GM23248 (cell line): ENCODE data around the gene FAM210B. TPM values are rescaled to one million over a fixed set of nuclear protein-coding genes. Genes with fewer than 3 reads are reported as not detected.
"Not testable (repeated sequence)": the region's sequence is repeated elsewhere in the genome, so short reads cannot be mapped to it uniquely, and the experiment has no call there.

Experiments used
- DNase-seq: peaks from one replicate; pipeline ENCODE4 v3.0.0-alpha.2; 2015
- H2AFZ ChIP-seq: fragments of 200-600 bp; sonication (generic); 2 replicates; pipeline ENCODE4 v1.6.1; 2016; ENCODE audit warnings: antibody characterized with exemption
- H3F3A ChIP-seq: fragments of 200-600 bp; sonication (generic); 2 replicates; pipeline ENCODE4 v1.6.1; 2016; ENCODE audit warnings: mild to moderate bottlenecking, antibody characterized with exemption, mixed run types; ENCODE audit not compliant: insufficient read depth
- H3K27ac ChIP-seq: fragments of 200-600 bp; sonication (generic); 2 replicates; pipeline ENCODE4 v1.5.1; 2016; ENCODE audit warnings: mild to moderate bottlenecking
- H3K27me3 ChIP-seq: fragments of 200-600 bp; sonication (generic); replicated peaks from 2 replicates; pipeline ENCODE4 v1.6.1; 2016; ENCODE audit warnings: mild to moderate bottlenecking; ENCODE audit not compliant: insufficient read depth
- H3K36me3 ChIP-seq: fragments of 200-600 bp; sonication (generic); 2 replicates; pipeline ENCODE4 v1.6.1; 2016; ENCODE audit warnings: low read depth, mild to moderate bottlenecking
- H3K4me1 ChIP-seq: fragments of 200-600 bp; sonication (generic); 2 replicates; pipeline ENCODE4 v1.6.1; 2016; ENCODE audit warnings: mild to moderate bottlenecking; ENCODE audit not compliant: insufficient read depth
- H3K4me2 ChIP-seq: fragments of 200-600 bp; sonication (generic); one replicate; pipeline ENCODE4 v1.6.1; 2016; ENCODE audit warnings: mild to moderate bottlenecking; ENCODE audit not compliant: unreplicated experiment
- H3K4me3 ChIP-seq: fragments of 200-600 bp; sonication (generic); 2 replicates; pipeline ENCODE4 v1.5.1; 2016; ENCODE audit warnings: mild to moderate bottlenecking
- H3K79me2 ChIP-seq: fragments of 200-600 bp; sonication (generic); 2 replicates; pipeline ENCODE4 v1.6.1; 2016; ENCODE audit warnings: mild to moderate bottlenecking; ENCODE audit not compliant: insufficient read depth
- H3K9ac ChIP-seq: fragments of 200-600 bp; sonication (generic); 2 replicates; pipeline ENCODE4 v1.6.1; 2016; ENCODE audit warnings: mild to moderate bottlenecking
- H3K9me2 ChIP-seq: fragments of 200-600 bp; sonication (generic); 2 replicates; pipeline ENCODE4 v1.6.1; 2016; ENCODE audit warnings: mixed run types, mild to moderate bottlenecking, moderate library complexity; ENCODE audit not compliant: insufficient read depth
- H3K9me3 ChIP-seq: fragments of 200-600 bp; sonication (generic); one replicate; pipeline ENCODE4 v1.6.1; 2017; ENCODE audit warnings: low read depth
- H4K20me1 ChIP-seq: fragments of 200-600 bp; sonication (generic); 2 replicates; pipeline ENCODE4 v1.6.0; 2016; ENCODE audit not compliant: insufficient read depth
- EZH2 ChIP-seq: fragments of 200-600 bp; sonication (generic); IDR thresholded peaks from 2 replicates; pipeline ENCODE4 v1.6.1; 2018; ENCODE audit warnings: antibody characterized with exemption, mild to moderate bottlenecking; ENCODE audit not compliant: insufficient read depth, poor library complexity, severe bottlenecking
- EZH2phosphoT487 ChIP-seq: fragments of 200-600 bp; sonication (generic); IDR thresholded peaks from 2 replicates; pipeline ENCODE4 v1.6.1; 2018; ENCODE audit warnings: antibody characterized with exemption, moderate library complexity, mild to moderate bottlenecking, low read depth; ENCODE audit not compliant: insufficient read depth
- WGBS, 2 experiments: methylation state at CpG; one replicate each; pipeline ENCODE4 v1.1.6; 2015 to 2017; ENCODE audit warnings: low lambda C conversion rate in 2 of 2, low coverage in 1 of 2; ENCODE audit errors: missing lambda C conversion rate in 2 of 2; 5-methylcytosine and 5-hydroxymethylcytosine counted together
- in situ Hi-C: fragments of 300-500 bp; cut with MboI; formaldehyde crosslinking; loops from 2 replicates; pipeline ENCODE4 v1.15.0; 2020
- polyA plus RNA-seq: library from polyadenylated mRNA; unstranded; fragments of >200 nt; fragmentation: Nextera tagmentation; extraction: Ambion mirVana; gene quantifications from 2 replicates; pipeline ENCODE4 v1.2.1, GENCODE V29; 2016
- total RNA-seq: library from RNA; depleted of rRNA; stranded (reverse); fragments of >200 nt; shearing (Covaris generic); gene quantifications from 2 replicates; pipeline ENCODE4 v1.2.3, GENCODE V29; 2014

The FAM210B gene
- total and polyA plus RNA-seq, 2 experiments from 2014 or later, result 91.0 to 95.7 TPM

DNA sequence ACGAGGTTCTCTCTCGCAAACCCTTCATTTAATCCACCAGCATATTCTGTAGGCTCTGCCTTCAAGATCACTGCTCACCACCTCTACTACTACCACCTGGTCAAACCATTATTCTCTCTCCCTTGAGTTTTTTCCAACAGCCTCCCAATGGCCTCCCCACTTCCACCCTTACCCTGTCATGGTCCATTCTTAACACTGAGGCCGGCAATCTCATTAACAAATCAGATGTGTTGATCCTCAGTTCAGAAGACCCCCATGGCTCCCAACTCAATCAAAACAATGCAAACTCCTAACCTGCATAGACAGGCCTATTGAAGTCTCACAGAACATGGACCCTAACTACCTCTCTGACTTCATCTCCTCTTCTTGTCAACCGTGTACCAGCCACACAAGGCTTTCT lies 31.0 kb downstream of the FAM210B start:
- Histone ChIP-seq H3K4me1 (peaks cover 24% of the 10 kb centered on the region), H3K9ac (no peak overlapping the region; the same call in 1 of the 2 replicates), H3K27ac (no peak overlapping the region), H3K9me3 (no peaks in the 10 kb centered on the region), H3K36me3 (peaks cover 21% of the 10 kb centered on the region), H2AFZ (no peak overlapping the region), H3K4me3 (peak overlapping the region; percentile 96; the same call in 1 of the 2 replicates), H3F3A (peaks cover 31% of the 10 kb centered on the region; the same call in 1 of the 2 replicates), H3K4me2 (peak overlapping the region; percentile 11), H3K27me3 (no peaks in the 10 kb centered on the region), H3K9me2 (no peaks in the 10 kb centered on the region), H3K79me2 (peaks cover 92% of the 10 kb centered on the region), H4K20me1 (no peaks in the 10 kb centered on the region)
- WGBS, 2 experiments, result 87 to 89% methylated on average over 4 of the region's 4 CpGs
- TF ChIP-seq EZH2 (no peak), EZH2phosphoT487 (no peak)
- in situ Hi-C loops, result loop anchor here (10.0 kb wide), 1 partner anchor 85 kb away; no protein-coding TSS in a partner anchor
- DNase-seq, result no peak

DNA sequence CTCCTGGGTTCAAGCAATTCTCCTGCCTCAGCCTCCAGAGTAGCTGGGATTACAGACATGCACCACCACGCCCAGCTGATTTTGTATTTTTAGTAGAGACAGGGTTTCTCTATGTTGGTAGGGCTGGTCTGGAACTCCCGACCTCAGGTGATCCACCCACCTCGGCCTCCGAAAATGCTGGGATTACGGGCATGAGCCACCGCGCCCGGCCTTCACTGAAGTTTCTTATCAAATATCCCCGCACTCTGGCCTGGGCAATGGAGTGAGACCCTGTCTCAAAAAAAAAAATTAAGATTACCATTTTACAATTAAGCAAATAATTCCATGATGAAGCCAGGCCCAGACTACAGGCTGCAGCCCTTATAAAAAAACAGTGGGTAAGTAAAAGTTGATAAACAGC lies 31.6 kb downstream of the FAM210B start:
- DNase-seq, H4K20me1 ChIP-seq, H3K9me3 ChIP-seq, H3K9me2 ChIP-seq, H3K27ac ChIP-seq, H3K27me3 ChIP-seq: not testable (repeated sequence)
- WGBS, 2 experiments, result 88 to 89% methylated on average over 9 of the region's 9 CpGs
- H3K4me1 ChIP-seq, result peaks cover 24% of the 10 kb centered on the region
- H3F3A ChIP-seq, result peaks cover 33% of the 10 kb centered on the region; the same call in 1 of the 2 replicates
- peak overlapping the region; percentile 96 for H3K9ac ChIP-seq
- H3K4me3 ChIP-seq, result peak overlapping the region; percentile 96
- H3K36me3 ChIP-seq, result peaks cover 23% of the 10 kb centered on the region
- H2AFZ ChIP-seq, result 0 out of 2 replicates have a peak overlapping the region, but pooled peaks have one; percentile 80
- H3K79me2 ChIP-seq, result peaks cover 92% of the 10 kb centered on the region
- H3K4me2 ChIP-seq, result peak overlapping the region; percentile 92
- in situ Hi-C loops, result loop anchor here (10.0 kb wide), 1 partner anchor 84 kb away; no protein-coding TSS in a partner anchor

DNA sequence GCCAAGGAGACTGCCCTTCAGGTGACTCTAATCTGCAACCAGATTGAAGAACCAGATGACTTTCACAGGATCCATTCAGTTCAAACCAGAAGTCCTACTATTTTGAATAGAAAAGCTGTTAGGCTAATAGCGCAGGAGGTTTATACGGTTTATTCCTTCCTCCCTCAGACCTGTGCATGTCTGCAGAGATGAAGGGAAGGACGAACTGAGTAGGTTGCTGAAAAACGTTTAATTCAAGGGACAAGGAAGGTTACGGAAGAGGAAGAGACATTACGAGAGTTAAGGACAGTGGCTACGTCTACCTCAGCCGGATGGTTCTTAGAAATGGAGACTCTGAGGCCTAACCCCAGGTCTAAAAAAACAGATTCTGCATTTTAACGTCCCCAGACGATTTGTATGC lies 32.3 kb downstream of the FAM210B start:
- peaks cover 33% of the 10 kb centered on the region; the same call in 1 of the 2 replicates for H3F3A ChIP-seq
- no peaks in the 10 kb centered on the region for H3K9me3 ChIP-seq
- no peaks in the 10 kb centered on the region for H3K27me3 ChIP-seq
- H3K9me2 ChIP-seq, result no peaks in the 10 kb centered on the region
- peak; percentile 17 for DNase-seq
- peak overlapping the region; percentile 96 for H3K9ac ChIP-seq
- TF ChIP-seq EZH2phosphoT487, result no peak
- no peak for TF ChIP-seq EZH2
- peak overlapping the region; percentile 92 for H3K4me2 ChIP-seq
- H3K4me1 ChIP-seq, result peaks cover 24% of the 10 kb centered on the region
- in situ Hi-C loops, result loop anchor here (10.0 kb wide), 1 partner anchor 84 kb away; no protein-coding TSS in a partner anchor
- H2AFZ ChIP-seq, result peak overlapping the region; percentile 80
- peaks cover 92% of the 10 kb centered on the region for H3K79me2 ChIP-seq
- 25% methylated on average over 10 of the region's 10 CpGs for WGBS, 2 experiments
- H4K20me1 ChIP-seq, result no peaks in the 10 kb centered on the region
- H3K4me3 ChIP-seq, result peak overlapping the region; percentile 96
- peaks cover 29% of the 10 kb centered on the region for H3K36me3 ChIP-seq
- peak overlapping the region; percentile 85 for H3K27ac ChIP-seq

DNA sequence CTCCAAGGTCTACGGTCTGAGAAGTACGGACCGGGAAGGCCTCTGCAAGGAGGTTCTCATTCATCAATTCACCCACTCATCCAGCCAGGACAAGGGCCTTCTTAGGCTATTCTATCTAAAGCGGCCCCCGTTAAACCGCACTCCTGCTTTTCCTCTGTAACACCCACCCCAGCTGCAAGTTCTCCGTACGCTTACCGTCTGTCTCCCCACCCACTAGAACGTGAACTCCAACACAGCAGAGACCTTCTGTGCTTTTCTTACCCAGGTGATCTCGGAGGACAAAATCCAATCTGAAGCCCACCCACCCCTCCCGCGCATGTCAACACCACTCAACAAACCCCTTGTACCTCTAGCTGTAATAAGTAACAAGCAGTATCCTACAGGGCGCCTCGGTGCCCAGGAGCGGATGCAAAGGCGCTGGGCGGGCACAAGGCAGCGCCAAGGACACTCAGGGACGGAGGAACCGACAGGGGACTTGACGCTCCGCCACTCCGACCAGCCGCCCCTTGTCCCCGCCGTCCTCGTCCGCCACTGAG lies 32.9 kb downstream of the FAM210B start:
- no peaks in the 10 kb centered on the region for H3K9me3 ChIP-seq
- WGBS, 2 experiments, result 1 to 3% methylated on average over 19 to 29 of the region's 29 CpGs

More for the DNA sequence above, 32.9 kb downstream of the FAM210B start:
- peak overlapping the region; percentile 96 for H3K4me3 ChIP-seq
- H3K36me3 ChIP-seq, result peaks cover 29% of the 10 kb centered on the region
- peak overlapping the region; percentile 96 for H3K9ac ChIP-seq
- no peaks in the 10 kb centered on the region for H4K20me1 ChIP-seq
- peaks cover 24% of the 10 kb centered on the region for H3K4me1 ChIP-seq
- no peaks in the 10 kb centered on the region for H3K9me2 ChIP-seq
- peaks cover 92% of the 10 kb centered on the region for H3K79me2 ChIP-seq
- in situ Hi-C loops, result loop anchor here (10.0 kb wide), 1 partner anchor 83 kb away; no protein-coding TSS in a partner anchor
- peak overlapping the region; percentile 80 for H2AFZ ChIP-seq
- TF ChIP-seq EZH2 (no peak), EZH2phosphoT487 (no peak)
- peak overlapping the region; percentile 85 for H3K27ac ChIP-seq
- peak; percentile 43 for DNase-seq
- H3K4me2 ChIP-seq, result peak overlapping the region; percentile 92
- H3F3A ChIP-seq, result peaks cover 33% of the 10 kb centered on the region; the same call in 1 of the 2 replicates
- H3K27me3 ChIP-seq, result no peaks in the 10 kb centered on the region
